Nephron (organoid): ENCODE results near the gene TLR9.
A peak's percentile ranks its signal among the peaks of the same experiment; 100 is the strongest.

ENCODE experiments used
- H3K27ac Mint-ChIP-seq, 3 experiments: 2 replicates each; pipeline ENCODE4 v1.8.0; 2020; ENCODE audit warnings: mixed read lengths in 3 of 3, mild to moderate bottlenecking in 2 of 3, moderate library complexity in 1 of 3
- H3K27me3 Mint-ChIP-seq: 2 replicates; pipeline ENCODE4 v1.8.0; 2021; ENCODE audit warnings: low read depth, mild to moderate bottlenecking, moderate library complexity, mixed read lengths
- H3K36me3 Mint-ChIP-seq: 2 replicates; pipeline ENCODE4 v1.8.0; 2020; ENCODE audit warnings: low read depth, mixed read lengths
- H3K4me1 Mint-ChIP-seq: 2 replicates; pipeline ENCODE4 v1.8.0; 2020; ENCODE audit warnings: mixed read lengths
- H3K4me3 Mint-ChIP-seq, 3 experiments: 2 replicates each; pipeline ENCODE4 v1.8.0; 2020; ENCODE audit warnings: mild to moderate bottlenecking in 3 of 3, mixed read lengths in 3 of 3, moderate library complexity in 2 of 3
- H3K9me3 Mint-ChIP-seq: 2 replicates; pipeline ENCODE4 v1.8.0; 2020; ENCODE audit warnings: mixed read lengths
- CTCF ChIP-seq, 3 experiments: fragments of 200-600 bp; sonication (generic); IDR thresholded peaks; one replicate each; pipeline ENCODE4 v1.5.0; 2021; ENCODE audit warnings: antibody characterized with exemption in 3 of 3; ENCODE audit not compliant: unreplicated experiment in 3 of 3

Gene TLR9

GRCh38 chr3:52204337-52205073, 20.9 kb downstream of the TLR9 start:
- H3K4me1 Mint-ChIP-seq, result peaks cover 14% of the 10 kb centered on the region
- no peaks in the 10 kb centered on the region for H3K9me3 Mint-ChIP-seq
- H3K27me3 Mint-ChIP-seq, result peaks cover 3% of the 10 kb centered on the region
- no peak overlapping the region for H3K27ac Mint-ChIP-seq
- H3K36me3 Mint-ChIP-seq, result peaks cover 83% of the 10 kb centered on the region
- H3K4me3 Mint-ChIP-seq, result no peak overlapping the region
- no peak for TF ChIP-seq CTCF (IDR thresholded peaks at IDR 0.05; ENCODE audit: unreplicated experiment in 3 of 3)

GRCh38 chr3:52203701-52204100, 21.7 kb downstream of the TLR9 start:
- peaks cover 22% of the 10 kb centered on the region for H3K4me1 Mint-ChIP-seq
- peaks cover 83% of the 10 kb centered on the region for H3K36me3 Mint-ChIP-seq
- H3K27me3 Mint-ChIP-seq, result peaks cover 3% of the 10 kb centered on the region
- H3K9me3 Mint-ChIP-seq, result no peaks in the 10 kb centered on the region
- no peak for TF ChIP-seq CTCF (IDR thresholded peaks at IDR 0.05; ENCODE audit: unreplicated experiment in 3 of 3)
- H3K27ac Mint-ChIP-seq, result no peak overlapping the region
- no peak overlapping the region for H3K4me3 Mint-ChIP-seq

- H3K4me3 Mint-ChIP-seq, result no peak overlapping the region
- H3K27ac Mint-ChIP-seq, result no peak overlapping the region
- H3K27me3 Mint-ChIP-seq, result peaks cover 3% of the 10 kb centered on the region
- TF ChIP-seq CTCF (IDR thresholded peaks at IDR 0.05; ENCODE audit: unreplicated experiment in 3 of 3), result no peak
- H3K36me3 Mint-ChIP-seq, result peaks cover 72% of the 10 kb centered on the region
- H3K4me1 Mint-ChIP-seq, result peaks cover 27% of the 10 kb centered on the region
- no peaks in the 10 kb centered on the region for H3K9me3 Mint-ChIP-seq
Observed at GRCh38 chr3:52202384-52203077, 22.9 kb downstream of the TLR9 start.

- Mint-ChIP-seq H3K9me3 (no peaks in the 10 kb centered on the region), H3K36me3 (peaks cover 58% of the 10 kb centered on the region), H3K27ac (no peak overlapping the region), H3K27me3 (peaks cover 3% of the 10 kb centered on the region), H3K4me3 (no peak overlapping the region), H3K4me1 (peaks cover 32% of the 10 kb centered on the region)
- no peak for TF ChIP-seq CTCF (IDR thresholded peaks at IDR 0.05; ENCODE audit: unreplicated experiment in 3 of 3)
Observed at GRCh38 chr3:52200981-52201679, 24.3 kb downstream of the TLR9 start.

- peaks cover 38% of the 10 kb centered on the region for H3K36me3 Mint-ChIP-seq
- H3K27me3 Mint-ChIP-seq, result peaks cover 3% of the 10 kb centered on the region
- no peaks in the 10 kb centered on the region for H3K9me3 Mint-ChIP-seq
Observed at GRCh38 chr3:52198643-52199608, 26.5 kb downstream of the TLR9 start.

More at GRCh38 chr3:52198643-52199608, 26.5 kb downstream of the TLR9 start:
- Mint-ChIP-seq H3K4me1 (peaks cover 48% of the 10 kb centered on the region), H3K4me3 (peak overlapping the region; percentile 98 to 99 (median 98)), H3K27ac (peak overlapping the region; percentile 52 to 91 (median 84))
- TF ChIP-seq CTCF (IDR thresholded peaks at IDR 0.05; ENCODE audit: unreplicated experiment in 3 of 3), result no peak
